Measurements from ENCODE around the gene SYNE3. TPM values are rescaled to one million over a fixed set of nuclear protein-coding genes. Genes with fewer than 3 reads are reported as not detected.

SYNE3 gene
- total RNA-seq, 1 donor: 27.6 TPM

DNA sequence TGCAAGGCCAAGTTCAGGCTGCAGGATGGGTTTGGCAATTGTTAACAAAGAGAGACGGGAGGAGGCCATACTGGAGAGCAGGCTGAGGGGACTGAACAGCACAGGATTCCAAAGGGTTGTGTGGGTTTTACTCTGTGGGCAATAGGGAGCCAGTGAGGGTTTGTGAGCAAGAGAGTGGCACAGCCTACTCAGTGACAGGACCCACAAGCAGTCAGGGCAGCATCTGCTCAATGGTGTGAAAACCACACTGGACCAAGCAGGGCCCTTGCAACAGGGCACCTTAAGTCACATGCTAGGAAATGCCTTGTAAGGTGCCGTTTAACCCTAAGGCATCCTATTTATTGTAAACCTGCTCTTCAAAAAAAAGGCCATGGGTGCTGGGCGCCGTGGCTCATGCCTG lies 22.0 kb downstream of the SYNE3 start:
- Histone ChIP-seq H3K4me1 (ENCODE audit: insufficient read depth, low read length) (peaks cover 62% of the 10 kb centered on the region), H3K4me3 (ENCODE audit: low read length) (no peak overlapping the region), H3K27me3 (ENCODE audit: insufficient read depth, low read length) (no peaks in the 10 kb centered on the region), H3K9me3 (ENCODE audit: low read depth, low read length) (no peaks in the 10 kb centered on the region)

DNA sequence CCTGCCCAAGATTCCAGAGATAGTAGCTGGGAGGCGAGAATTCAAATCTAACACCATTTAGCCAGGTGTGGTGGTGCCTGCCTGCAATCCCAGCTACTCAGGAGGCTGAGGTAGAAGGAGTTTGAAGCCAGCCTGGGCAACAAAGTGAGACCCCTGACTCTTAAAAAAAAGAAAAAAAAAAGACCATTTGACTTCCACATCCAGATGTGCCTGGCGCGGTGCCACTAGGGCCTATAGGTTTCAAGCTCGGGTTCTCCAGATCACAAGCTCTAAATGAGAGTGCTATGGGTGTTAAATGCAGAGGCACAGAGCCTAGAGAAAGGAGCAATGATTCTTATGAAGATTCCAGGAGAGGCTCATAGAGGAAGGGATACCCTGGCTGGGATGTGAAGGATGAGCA lies 22.5 kb downstream of the SYNE3 start:
- no peak overlapping the region for H3K4me3 ChIP-seq (ENCODE audit: low read length)
- peaks cover 62% of the 10 kb centered on the region for H3K4me1 ChIP-seq (ENCODE audit: insufficient read depth, low read length)
- no peaks in the 10 kb centered on the region for H3K9me3 ChIP-seq (ENCODE audit: low read depth, low read length)
- H3K27me3 ChIP-seq (ENCODE audit: insufficient read depth, low read length): no peaks in the 10 kb centered on the region

DNA sequence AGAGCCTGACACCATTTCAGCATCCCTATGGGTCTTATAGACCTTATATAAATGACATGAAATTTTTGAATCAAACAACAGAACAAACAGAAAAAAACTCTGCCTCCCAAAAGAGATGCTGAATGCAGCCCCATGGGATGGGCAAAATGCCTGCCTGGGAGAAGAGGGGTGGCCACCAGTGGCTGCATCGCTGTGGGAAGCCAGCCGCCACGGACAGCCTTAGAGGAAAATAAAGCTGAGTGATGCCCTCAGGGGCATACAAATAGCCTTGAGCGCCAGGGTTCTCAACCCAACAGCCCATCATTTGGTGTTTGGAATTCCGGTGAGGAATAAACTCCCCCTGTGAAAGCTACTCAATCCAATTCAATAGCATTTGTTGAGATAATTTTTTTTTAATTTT lies 22.9 kb downstream of the SYNE3 start:
- H3K4me1 ChIP-seq (ENCODE audit: insufficient read depth, low read length): peaks cover 57% of the 10 kb centered on the region
- no peak overlapping the region for H3K4me3 ChIP-seq (ENCODE audit: low read length)
- no peaks in the 10 kb centered on the region for H3K9me3 ChIP-seq (ENCODE audit: low read depth, low read length)
- H3K27me3 ChIP-seq (ENCODE audit: insufficient read depth, low read length): no peaks in the 10 kb centered on the region

DNA sequence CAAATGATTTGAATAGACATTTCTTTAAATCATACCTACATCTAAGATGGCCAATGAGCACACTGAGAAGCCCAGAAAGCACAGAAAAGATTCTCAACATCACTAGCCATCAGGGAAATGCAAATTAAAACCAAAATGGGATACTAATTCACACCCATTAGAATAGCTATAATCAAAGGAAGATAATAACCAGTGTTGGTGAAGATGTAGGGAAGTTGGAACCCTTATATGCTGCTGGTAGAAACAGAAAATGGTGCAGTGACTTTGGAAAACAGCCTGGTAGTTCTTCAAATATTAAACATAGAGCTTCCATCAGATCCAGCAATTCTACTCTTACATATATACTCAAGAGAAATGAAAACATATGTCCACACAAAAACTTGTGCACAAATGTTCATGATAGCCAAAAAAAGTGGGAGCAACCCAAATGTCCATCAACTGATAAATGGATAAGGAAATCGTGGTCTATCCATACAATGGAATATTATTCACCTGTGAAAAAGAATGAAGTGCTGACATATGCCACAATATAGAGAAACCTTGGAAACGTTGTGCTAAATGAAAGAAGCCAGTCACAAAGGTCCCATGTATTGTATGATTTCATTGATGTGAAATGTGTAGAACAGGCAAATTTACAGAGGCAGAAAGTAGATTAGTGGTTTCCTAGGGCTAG lies 24.4 kb downstream of the SYNE3 start:
- H3K27me3 ChIP-seq (ENCODE audit: insufficient read depth, low read length): no peaks in the 10 kb centered on the region
- H3K9me3 ChIP-seq (ENCODE audit: low read depth, low read length): no peaks in the 10 kb centered on the region
- H3K4me3 ChIP-seq (ENCODE audit: low read length): no peak overlapping the region
- peaks cover 51% of the 10 kb centered on the region for H3K4me1 ChIP-seq (ENCODE audit: insufficient read depth, low read length)

DNA sequence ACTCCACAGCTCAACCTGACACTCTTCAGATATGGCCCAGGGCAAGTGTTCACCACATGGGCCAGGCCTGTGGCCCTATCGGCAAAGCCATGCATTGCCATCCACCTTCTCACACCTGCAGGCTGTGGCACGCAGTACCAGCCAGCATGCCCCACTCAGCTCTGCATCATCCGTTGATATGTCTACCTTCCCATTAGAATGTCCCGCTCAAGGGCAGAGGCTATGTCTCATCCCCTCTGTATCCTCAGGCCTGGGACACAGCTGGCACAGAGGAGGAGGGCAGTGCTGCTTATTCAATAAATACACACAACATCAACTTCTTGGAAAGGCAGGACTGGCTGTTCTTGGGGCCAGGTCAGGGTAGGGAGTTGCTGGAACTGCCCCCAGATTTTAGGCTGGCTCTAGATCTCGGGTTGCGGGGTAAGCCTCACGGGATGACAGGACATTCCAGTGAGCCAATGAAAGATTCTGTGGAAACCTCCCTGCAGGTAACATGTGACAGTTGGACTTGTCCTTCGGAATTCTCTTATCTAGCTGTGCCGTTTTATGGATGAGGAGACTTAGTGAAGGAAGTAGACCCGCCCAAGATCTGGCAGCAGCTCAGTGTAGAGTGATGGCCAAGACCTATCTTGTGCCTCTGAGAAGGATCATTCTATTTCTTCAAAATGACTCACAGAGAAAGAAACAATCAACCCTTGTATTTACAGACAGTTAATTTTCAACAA lies 25.6 kb downstream of the SYNE3 start:
- no peaks in the 10 kb centered on the region for H3K27me3 ChIP-seq (ENCODE audit: insufficient read depth, low read length)
- H3K9me3 ChIP-seq (ENCODE audit: low read depth, low read length): no peaks in the 10 kb centered on the region
- H3K4me3 ChIP-seq (ENCODE audit: low read length): no peak overlapping the region
- H3K4me1 ChIP-seq (ENCODE audit: insufficient read depth, low read length): peaks cover 49% of the 10 kb centered on the region

DNA sequence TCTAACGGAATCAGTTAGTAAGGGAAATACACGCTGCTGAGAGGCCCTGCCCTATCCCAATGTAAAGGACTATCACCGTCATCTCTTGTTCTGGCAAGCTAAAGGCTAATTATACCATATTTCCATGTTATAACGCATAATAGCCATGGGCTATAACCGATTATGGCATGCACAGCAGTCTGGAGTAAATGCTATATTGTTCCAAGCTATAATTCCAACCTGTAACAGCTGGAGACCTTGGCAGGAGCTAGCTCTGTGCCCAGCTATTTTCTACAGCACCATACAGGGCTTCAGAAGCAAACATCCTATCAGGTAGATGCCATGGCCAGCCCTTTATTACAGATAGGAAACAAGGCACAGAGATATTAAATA lies 26.3 kb downstream of the SYNE3 start:
- Histone ChIP-seq H3K9me3 (ENCODE audit: low read depth, low read length) (no peaks in the 10 kb centered on the region), H3K4me1 (ENCODE audit: insufficient read depth, low read length) (peaks cover 42% of the 10 kb centered on the region), H3K27me3 (ENCODE audit: insufficient read depth, low read length) (no peaks in the 10 kb centered on the region), H3K4me3 (ENCODE audit: low read length) (no peak overlapping the region)

DNA sequence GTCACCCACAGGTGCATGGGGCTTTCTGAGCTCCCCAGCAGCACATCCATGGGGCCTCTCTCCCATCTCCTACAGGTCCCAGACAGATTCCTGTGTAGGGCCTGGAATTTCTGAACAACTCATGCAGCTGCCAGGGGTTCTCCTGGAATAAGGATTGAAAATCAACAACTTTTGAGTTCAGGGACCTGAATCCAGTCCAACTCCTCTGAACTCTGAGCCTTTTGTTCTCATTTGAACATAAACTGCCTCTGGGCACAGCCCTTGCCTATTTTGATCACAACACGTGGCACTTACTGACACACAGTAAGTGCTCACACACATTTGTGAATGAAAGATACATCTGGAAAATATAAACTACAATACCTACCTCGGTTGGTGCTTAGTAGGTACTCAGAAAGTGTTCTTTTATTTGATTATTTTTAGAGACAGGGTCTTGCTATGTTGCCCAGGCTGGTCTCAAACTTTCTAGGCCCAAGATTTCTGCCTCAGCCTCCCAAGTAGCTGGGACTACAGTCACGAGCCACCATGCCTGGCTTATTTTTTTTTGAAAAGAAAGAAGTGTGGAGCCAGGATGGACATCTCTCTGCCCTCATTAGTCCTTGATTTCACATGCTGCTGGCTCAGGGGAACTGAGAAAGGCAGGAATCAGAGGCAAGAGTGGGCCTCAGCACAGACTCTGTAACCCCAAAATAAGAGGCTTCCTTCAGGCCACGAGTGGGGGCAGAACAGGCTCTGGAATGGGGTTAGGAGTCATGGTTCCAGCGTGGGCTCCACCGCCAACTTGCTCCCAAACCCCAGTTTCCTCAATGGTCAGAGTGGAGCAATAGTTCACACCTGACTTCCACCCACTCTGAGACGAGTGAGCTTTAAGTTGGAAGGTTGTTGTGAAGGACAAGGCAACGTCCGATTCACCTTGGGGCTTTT lies 27.0 kb downstream of the SYNE3 start:
- peaks cover 36% of the 10 kb centered on the region for H3K4me1 ChIP-seq (ENCODE audit: insufficient read depth, low read length)
- no peaks in the 10 kb centered on the region for H3K9me3 ChIP-seq (ENCODE audit: low read depth, low read length)
- no peak overlapping the region for H3K4me3 ChIP-seq (ENCODE audit: low read length)
- H3K27me3 ChIP-seq (ENCODE audit: insufficient read depth, low read length): no peaks in the 10 kb centered on the region

DNA sequence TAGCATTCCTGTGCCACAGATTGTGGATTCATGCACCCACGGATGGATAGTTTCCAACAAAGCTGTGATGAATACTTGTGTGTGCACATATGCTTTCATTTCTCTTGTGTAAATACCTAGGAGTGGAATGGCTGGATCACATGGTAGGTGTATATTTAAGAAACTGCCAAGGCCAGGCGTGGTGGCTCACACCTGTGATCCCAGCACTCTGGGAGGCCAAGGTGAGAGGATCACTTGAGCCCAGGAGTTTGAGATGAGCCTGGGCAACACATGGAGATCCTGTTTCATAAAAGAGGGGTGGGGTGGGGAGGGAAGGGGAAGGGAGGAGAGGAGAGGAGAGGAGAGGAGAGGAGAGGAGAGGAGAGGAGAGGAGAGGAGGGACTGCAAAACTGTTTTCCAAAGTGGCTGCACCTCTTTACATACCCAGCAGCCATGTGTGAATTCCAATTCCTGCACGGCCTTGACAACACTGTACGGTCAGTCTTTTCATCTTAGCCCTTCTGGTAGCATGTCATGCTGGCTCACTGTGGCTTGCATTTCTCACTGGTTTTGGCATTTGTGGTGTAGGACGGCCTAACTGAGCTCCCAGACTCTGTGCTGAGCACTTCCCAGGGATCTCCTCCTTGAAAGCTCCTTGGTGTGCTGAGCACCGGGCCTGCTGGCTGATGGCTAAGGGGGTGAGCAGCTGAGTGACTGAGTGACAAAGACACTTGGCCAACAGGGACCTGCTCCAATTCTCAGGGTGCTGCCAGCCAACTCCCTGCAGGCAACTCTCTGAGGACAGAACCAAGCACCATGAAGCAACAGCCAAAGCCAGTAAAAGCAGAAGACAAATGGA lies 27.9 kb downstream of the SYNE3 start:
- H3K27me3 ChIP-seq (ENCODE audit: insufficient read depth, low read length): no peaks in the 10 kb centered on the region
- no peak overlapping the region for H3K4me3 ChIP-seq (ENCODE audit: low read length)
- peaks cover 33% of the 10 kb centered on the region for H3K4me1 ChIP-seq (ENCODE audit: insufficient read depth, low read length)

DNA sequence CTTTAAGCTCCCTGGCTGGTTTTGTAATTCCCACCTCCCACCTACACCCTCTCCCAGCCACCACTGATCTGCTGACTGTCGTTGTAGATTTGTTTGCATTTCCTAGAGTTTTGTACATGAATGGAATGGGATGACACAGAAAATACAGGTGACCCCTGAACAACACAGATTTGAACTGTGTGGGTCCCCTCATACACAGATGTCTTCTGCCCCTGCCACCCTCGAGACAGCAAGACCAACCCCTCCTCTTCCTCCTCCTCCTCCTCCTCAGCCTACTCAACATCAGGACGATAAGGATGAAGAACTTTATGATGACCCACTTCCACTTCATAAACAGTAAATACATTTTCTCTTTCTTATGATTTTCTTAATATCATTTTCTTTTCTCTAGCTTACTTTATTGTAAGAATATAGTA lies 28.8 kb downstream of the SYNE3 start:
- no peaks in the 10 kb centered on the region for H3K9me3 ChIP-seq (ENCODE audit: low read depth, low read length)
- H3K27me3 ChIP-seq (ENCODE audit: insufficient read depth, low read length): no peaks in the 10 kb centered on the region
- H3K4me3 ChIP-seq (ENCODE audit: low read length): no peak overlapping the region
- peaks cover 35% of the 10 kb centered on the region for H3K4me1 ChIP-seq (ENCODE audit: insufficient read depth, low read length)

More for the DNA sequence above, 27.9 kb downstream of the SYNE3 start:
- no peaks in the 10 kb centered on the region for H3K9me3 ChIP-seq (ENCODE audit: low read depth, low read length)

DNA sequence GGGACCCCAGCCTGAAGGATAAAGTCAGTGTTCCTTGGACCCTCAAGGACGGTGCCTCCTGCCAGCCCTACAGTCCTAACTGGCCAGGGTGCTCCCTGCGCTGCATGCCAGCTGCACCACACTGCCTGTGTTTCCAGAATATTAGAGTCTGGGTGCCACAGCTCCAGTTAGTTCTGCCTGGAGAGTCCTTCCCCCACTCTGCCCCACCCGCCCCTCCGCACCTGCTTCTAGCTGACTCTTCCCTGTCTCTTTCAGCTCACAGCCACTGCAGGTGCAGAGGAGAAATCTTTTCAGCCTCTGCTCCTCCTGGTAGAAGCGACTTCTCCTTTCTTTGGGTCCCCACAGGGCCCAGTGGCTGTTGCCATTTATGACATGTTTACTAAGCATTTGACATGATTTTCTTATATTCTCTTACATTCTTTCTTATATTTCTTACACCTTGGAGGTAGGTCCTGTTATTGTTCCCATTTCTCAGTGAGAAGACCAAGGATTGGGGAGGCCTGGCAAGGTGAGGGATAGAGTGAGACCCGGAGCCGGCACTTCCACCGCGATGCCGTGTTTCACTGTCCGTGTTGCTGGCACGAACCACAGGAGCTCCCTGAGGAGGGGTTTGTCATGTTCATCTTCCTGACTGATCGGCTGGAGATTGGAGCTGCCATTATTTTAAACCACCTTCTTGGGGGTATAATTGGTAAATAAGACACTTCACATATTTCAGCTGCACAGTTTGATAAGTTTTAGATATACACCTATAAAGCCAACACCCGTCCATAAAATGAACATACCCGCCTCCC lies 29.4 kb downstream of the SYNE3 start:
- no peaks in the 10 kb centered on the region for H3K9me3 ChIP-seq (ENCODE audit: low read depth, low read length)
- H3K27me3 ChIP-seq (ENCODE audit: insufficient read depth, low read length): no peaks in the 10 kb centered on the region
- peaks cover 35% of the 10 kb centered on the region for H3K4me1 ChIP-seq (ENCODE audit: insufficient read depth, low read length)
- H3K4me3 ChIP-seq (ENCODE audit: low read length): no peak overlapping the region

DNA sequence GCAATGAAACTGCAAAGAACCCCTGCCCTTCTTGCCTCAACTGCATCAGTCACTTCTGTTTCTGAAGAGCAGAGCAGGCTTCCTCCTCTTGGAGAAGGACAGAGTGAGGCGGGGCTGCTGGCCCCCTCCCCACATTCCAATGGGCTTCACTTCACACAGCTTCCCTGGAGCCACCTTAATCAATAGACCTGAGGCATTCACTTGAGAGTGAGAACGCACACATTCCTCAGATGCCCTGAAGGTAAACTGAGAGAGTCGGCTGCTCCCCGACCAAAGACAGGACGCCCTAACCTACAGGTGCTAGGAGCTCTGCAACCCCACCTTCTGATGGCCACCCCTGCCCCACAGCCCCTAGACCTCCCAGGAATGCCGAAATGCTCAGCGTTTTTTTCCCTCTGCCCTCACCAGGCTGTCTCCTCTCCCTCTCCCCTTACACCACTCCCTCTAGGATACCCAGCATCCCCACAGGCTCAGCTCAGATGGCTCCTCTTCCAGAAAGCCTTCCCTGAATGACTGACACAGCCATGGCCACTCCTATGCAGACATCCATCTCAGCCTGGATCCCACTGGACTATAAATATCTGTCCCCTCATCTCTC lies 31.1 kb downstream of the SYNE3 start:
- H3K4me1 ChIP-seq (ENCODE audit: insufficient read depth, low read length): peaks cover 37% of the 10 kb centered on the region
- H3K27me3 ChIP-seq (ENCODE audit: insufficient read depth, low read length): no peaks in the 10 kb centered on the region
- H3K9me3 ChIP-seq (ENCODE audit: low read depth, low read length): no peaks in the 10 kb centered on the region
- H3K4me3 ChIP-seq (ENCODE audit: low read length): no peak overlapping the region

DNA sequence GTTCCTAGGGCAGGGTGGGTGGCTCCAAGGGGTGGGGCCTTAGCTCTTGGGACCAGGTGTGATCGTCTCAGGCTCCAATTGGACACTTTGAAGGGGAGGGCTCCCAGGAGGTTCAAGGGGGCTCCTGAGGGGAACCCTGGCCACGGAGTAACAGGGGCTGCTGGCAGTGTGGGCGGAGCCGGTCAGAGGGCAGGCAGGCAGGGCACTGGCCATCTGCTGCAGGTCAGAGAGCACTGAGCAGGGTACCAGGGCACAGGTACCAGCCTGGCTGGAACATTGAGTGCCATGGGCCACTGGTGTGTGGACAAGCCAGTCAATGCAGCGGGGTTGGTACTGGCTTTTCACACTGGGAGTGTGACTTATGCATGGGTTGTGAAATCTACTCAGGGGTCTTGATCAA lies 32.2 kb downstream of the SYNE3 start:
- Histone ChIP-seq H3K9me3 (ENCODE audit: low read depth, low read length) (no peaks in the 10 kb centered on the region), H3K27me3 (ENCODE audit: insufficient read depth, low read length) (no peaks in the 10 kb centered on the region), H3K4me3 (ENCODE audit: low read length) (no peak overlapping the region), H3K4me1 (ENCODE audit: insufficient read depth, low read length) (peaks cover 38% of the 10 kb centered on the region)

DNA sequence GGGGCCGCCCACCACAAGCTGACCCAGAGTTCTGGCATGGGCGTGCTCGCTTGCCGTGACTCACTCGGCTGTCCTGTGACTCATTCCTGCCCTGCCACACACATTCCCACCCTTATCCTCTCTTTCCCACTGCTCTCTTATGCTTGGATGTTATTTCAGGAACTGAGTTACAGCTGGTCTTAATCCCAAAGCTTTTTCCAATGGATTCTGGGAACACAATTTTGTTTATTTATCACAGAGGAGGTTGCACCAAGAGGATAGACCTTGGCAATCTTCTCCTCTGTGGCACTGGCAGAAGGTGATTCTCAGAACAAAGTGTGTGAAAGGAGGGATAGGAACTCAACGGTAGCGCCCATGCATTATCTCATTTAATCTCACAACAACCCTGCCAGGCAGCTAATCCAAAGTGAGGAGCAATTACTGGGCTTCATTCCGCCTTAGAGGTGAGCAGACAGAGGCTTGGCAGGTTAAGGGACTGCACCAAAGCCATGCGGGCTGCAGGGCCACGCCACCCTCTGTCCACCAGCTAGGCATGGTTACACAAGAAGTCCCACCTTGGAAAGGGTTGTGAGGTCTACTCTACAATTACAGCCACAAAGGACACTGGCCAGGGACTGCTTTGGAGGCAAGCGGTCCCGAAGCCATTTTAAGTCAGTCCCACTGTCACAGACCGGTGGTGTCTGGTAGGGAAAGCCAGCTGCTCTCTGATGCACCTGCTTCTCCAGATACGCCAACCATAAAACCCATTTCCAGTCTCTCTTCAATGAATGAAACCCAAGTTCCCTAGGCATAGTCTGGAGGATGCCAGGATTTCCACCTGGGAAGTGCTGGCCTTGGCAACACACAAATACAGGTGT lies 32.9 kb downstream of the SYNE3 start:
- no peaks in the 10 kb centered on the region for H3K9me3 ChIP-seq (ENCODE audit: low read depth, low read length)
- no peaks in the 10 kb centered on the region for H3K27me3 ChIP-seq (ENCODE audit: insufficient read depth, low read length)
- peaks cover 34% of the 10 kb centered on the region for H3K4me1 ChIP-seq (ENCODE audit: insufficient read depth, low read length)

More for the DNA sequence above, 32.9 kb downstream of the SYNE3 start:
- H3K4me3 ChIP-seq (ENCODE audit: low read length): no peak overlapping the region
